NB4 (cell line): Measurements from ENCODE around the gene GPR89B.
"Not testable (repeated sequence)": the region's sequence is repeated elsewhere in the genome, so short reads cannot be mapped to it uniquely, and the experiment has no call there.

Experiments used
- MYC ChIP-seq: IDR thresholded peaks from 2 replicates; pipeline ENCODE4 v1.6.1; 2011; ENCODE audit warnings: low read depth, low read length
- POLR2A ChIP-seq: IDR thresholded peaks from 2 replicates; pipeline ENCODE4 v1.6.1; 2011; ENCODE audit warnings: mild to moderate bottlenecking; ENCODE audit not compliant: insufficient read length; ENCODE audit errors: extremely low read depth
- TF ChIP-seq, protein P1 (sequence below): IDR thresholded peaks from one replicate; pipeline ENCODE4 v1.5.1; 2012; ENCODE audit warnings: low read depth, low read length

DNA sequence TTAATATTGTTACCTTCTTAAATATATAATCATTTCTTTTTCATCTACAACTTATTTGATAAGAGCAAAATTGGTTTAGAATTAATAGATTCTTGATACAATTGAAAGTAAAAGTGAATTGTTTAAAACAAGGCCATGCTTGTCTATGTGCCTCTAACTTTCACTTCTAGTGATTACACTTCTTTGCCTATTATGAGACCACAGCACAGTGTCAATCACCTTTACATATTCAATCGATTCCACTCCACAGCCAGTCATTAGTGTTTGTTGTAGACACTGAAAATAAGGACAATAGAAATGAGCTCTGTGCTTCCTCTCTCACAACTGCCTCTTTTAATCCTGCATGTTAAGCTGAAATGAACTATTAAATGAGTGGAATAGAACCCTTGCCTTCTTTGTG is 36.4 kb downstream of the GPR89B start:
- TF ChIP-seq, protein P1, sequence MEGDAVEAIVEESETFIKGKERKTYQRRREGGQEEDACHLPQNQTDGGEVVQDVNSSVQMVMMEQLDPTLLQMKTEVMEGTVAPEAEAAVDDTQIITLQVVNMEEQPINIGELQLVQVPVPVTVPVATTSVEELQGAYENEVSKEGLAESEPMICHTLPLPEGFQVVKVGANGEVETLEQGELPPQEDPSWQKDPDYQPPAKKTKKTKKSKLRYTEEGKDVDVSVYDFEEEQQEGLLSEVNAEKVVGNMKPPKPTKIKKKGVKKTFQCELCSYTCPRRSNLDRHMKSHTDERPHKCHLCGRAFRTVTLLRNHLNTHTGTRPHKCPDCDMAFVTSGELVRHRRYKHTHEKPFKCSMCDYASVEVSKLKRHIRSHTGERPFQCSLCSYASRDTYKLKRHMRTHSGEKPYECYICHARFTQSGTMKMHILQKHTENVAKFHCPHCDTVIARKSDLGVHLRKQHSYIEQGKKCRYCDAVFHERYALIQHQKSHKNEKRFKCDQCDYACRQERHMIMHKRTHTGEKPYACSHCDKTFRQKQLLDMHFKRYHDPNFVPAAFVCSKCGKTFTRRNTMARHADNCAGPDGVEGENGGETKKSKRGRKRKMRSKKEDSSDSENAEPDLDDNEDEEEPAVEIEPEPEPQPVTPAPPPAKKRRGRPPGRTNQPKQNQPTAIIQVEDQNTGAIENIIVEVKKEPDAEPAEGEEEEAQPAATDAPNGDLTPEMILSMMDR: not testable (repeated sequence)
- TF ChIP-seq POLR2A, MYC: not testable (repeated sequence)
